Measurements from ENCODE around the gene C12orf43.
A peak's percentile ranks its signal among the peaks of the same experiment; 100 is the strongest.

Gene C12orf43

GRCh38 chr12:120978296-120979219, 37.7 kb downstream of the C12orf43 start, which contains the start of gene HNF1A:
Gene HNF1A, plus strand, starts transcription at chr12:120978543. Its CDS starts 226 bp downstream, at chr12:120978769.
- no peak for DNase-seq (ENCODE audit: low read depth)

- DNase-seq (ENCODE audit: low read depth): no peak
Measured at GRCh38 chr12:120977531-120978295, 38.6 kb downstream of the C12orf43 start.

GRCh38 chr12:120972870-120973543, 43.3 kb downstream of the C12orf43 start:
- no peak for DNase-seq (ENCODE audit: low read depth)

- peak; percentile 9 for DNase-seq (ENCODE audit: low read depth)
Measured at GRCh38 chr12:120971299-120972180, 44.7 kb downstream of the C12orf43 start.

- DNase-seq (ENCODE audit: low read depth): no peak
Measured at GRCh38 chr12:120970310-120970709, 46.0 kb downstream of the C12orf43 start.

DNA sequence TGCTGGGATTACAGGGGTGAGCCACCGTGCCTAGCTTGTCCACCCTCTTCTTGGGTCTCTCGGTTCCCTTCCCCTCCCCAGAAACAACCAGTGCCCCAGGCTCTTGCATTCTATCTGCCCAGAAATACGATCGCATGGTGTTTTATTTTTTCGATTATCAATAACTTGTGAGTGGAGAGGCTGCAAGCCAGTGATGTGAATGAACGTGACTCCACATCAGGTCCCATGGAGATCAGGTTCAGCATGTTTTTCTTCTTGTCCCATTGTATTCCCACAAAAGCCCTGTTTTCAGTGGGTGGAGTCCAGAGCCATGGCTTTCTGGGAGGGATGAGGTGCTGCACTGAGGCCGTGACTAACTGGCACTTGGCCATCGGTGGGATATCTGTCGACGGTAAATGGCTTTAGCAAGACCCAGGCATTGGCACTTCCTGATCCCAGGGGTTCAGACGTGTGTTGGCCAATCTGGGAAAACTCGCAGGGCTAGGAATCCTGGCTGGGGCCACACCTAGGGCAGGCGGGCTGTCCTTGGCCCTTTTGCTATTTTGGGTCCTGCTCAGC, 50.7 kb downstream of the C12orf43 start:
- DNase-seq (ENCODE audit: low read depth): no peak

DNA sequence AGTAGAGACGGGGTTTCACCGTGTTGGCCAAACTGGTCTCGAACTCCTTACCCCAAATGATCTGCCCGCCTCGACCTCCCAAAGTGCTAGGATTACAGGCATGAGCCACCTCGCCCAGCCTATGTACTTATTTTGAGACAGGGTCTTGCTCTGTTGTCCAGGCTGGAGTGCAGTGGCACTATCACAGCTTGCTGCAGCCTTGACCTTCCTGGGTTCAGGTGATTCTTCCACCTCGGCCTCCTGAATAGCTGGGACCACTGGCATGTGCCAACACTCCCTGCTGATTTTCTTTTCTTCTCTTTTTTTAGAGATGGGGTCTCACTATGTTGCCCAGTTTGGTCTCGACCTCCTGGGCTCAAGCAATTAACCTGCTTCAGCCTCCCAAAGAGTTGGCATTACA, 52.0 kb downstream of the C12orf43 start:
- no peak for DNase-seq (ENCODE audit: low read depth)

DNA sequence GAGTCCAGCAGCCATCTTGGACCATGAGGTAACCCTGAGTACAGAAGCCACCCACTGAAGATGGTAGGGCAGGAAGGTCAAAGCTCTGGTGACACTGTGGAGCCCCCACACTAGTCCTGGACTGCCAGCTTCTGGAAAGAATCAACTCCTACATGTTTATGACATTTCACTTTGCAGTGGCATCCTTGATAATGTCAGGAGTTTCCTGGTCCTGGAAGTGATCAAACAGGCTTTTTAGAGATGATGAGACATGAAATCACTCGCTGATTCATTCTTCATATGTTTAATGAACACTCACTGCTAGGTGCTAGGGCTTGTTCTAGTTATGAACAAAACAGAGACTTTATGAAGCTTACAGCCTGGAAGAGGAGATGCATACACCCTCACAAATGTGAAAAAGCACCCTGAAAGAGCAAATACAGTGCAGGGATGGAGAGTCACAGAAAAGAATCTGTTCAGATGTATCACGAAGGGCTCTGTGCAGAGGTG, 53.7 kb downstream of the C12orf43 start:
- no peak for DNase-seq (ENCODE audit: low read depth)

GRCh38 chr12:120961604-120962531, 54.4 kb downstream of the C12orf43 start:
- no peak for DNase-seq (ENCODE audit: low read depth)

DNA sequence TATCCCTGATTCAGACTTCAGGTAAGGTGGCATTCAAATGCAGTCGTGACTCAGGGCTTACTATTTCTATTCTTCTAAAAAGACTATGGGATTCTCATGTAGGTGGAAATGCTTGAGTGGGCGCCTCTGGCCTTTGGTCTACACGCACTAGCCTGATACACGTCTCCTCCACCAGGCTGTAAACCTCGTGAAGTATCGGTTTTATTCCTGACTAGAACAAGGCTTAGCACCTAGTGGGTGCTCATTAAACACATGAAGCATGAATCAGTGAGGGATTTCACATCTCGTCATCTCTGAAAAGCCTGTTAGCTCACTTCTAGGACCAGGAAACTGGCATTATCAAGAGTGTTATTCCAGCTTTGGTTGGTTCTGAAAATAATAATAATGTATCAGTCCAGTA, 55.6 kb downstream of the C12orf43 start:
- no peak for DNase-seq (ENCODE audit: low read depth)

- DNase-seq (ENCODE audit: low read depth): no peak
Measured at GRCh38 chr12:120959111-120959878, 57.0 kb downstream of the C12orf43 start.

- no peak for DNase-seq (ENCODE audit: low read depth)
Measured at GRCh38 chr12:120956579-120957300, 59.5 kb downstream of the C12orf43 start.

- no peak for DNase-seq (ENCODE audit: low read depth)
Measured at GRCh38 chr12:120955232-120955631, 61.1 kb downstream of the C12orf43 start.

- DNase-seq (ENCODE audit: low read depth): no peak
Measured at GRCh38 chr12:120950807-120951206, 65.5 kb downstream of the C12orf43 start.
